Epithelial cell of proximal tubule (primary cell): ENCODE measurements around the gene ITSN2. TPM values are rescaled to one million over a fixed set of nuclear protein-coding genes. Genes with fewer than 3 reads are reported as not detected.
A peak's percentile ranks its signal among the peaks of the same experiment; 100 is the strongest.
"Not testable (repeated sequence)": the region's sequence is repeated elsewhere in the genome, so short reads cannot be mapped to it uniquely, and the experiment has no call there.

Source experiments
- DNase-seq: peaks from one replicate; pipeline ENCODE4 v3.0.0-alpha.2; 2011; ENCODE audit warnings: low read depth
- H3K4me3 ChIP-seq: 2 replicates; pipeline ENCODE4 v1.5.1; 2011; ENCODE audit warnings: low read depth, mild to moderate bottlenecking, low read length
- CTCF ChIP-seq: conservative IDR thresholded peaks from 2 replicates; pipeline ENCODE4 v1.5.1; 2012; ENCODE audit warnings: low read depth, mild to moderate bottlenecking, low read length
- total RNA-seq: library from RNA; depleted of rRNA; stranded (reverse); fragments of >200 nt; gene quantifications from 2 replicates; pipeline ENCODE4 v1.2.3, GENCODE V29; 2015

Gene ITSN2
- total RNA-seq, 1 donor from 2014 or later, result 14.1 TPM

- no peak for DNase-seq
- no peak for TF ChIP-seq CTCF
- H3K4me3 ChIP-seq, result no peak overlapping the region
Observed at GRCh38 chr2:24362253-24362652, 1.9 kb upstream of the ITSN2 start.

- TF ChIP-seq CTCF, result no peak
- H3K4me3 ChIP-seq, result peak overlapping the region; percentile 92
- DNase-seq, result no peak
Observed at GRCh38 chr2:24360963-24361330, 611 bp upstream of the ITSN2 start.

GRCh38 chr2:24359129-24360049 lies 947 bp downstream of the ITSN2 start:
- no peak for TF ChIP-seq CTCF
- no peak for DNase-seq
- peak overlapping the region; percentile 92 for H3K4me3 ChIP-seq

GRCh38 chr2:24357767-24358166 lies 2.6 kb downstream of the ITSN2 start:
- not testable (repeated sequence) for DNase-seq, H3K4me3 ChIP-seq

- H3K4me3 ChIP-seq, DNase-seq: not testable (repeated sequence)
Observed at GRCh38 chr2:24357115-24357514, 3.2 kb downstream of the ITSN2 start.

GRCh38 chr2:24354957-24355356 lies 5.4 kb downstream of the ITSN2 start:
- H3K4me3 ChIP-seq, result no peak overlapping the region
- DNase-seq, result no peak
- TF ChIP-seq CTCF, result no peak

GRCh38 chr2:24354395-24354794 lies 5.9 kb downstream of the ITSN2 start:
- TF ChIP-seq CTCF, result no peak
- no peak overlapping the region for H3K4me3 ChIP-seq
- no peak for DNase-seq

- no peak for DNase-seq
- H3K4me3 ChIP-seq, result no peak overlapping the region
- TF ChIP-seq CTCF, result no peak
Observed at GRCh38 chr2:24353973-24354372, 6.4 kb downstream of the ITSN2 start.
